Colonic mucosa (tissue), 4 donors: ENCODE measurements around the gene CD200R1L. TPM values are rescaled to one million over a fixed set of nuclear protein-coding genes. Genes with fewer than 3 reads are reported as not detected.

Source experiments
- DNase-seq: peaks from one replicate; pipeline ENCODE4 v3.0.0-alpha.2; 2020
- H3K27ac ChIP-seq: fragments of 200-600 bp; one replicate; pipeline ENCODE4 v1.8.0; 2021
- H3K27me3 ChIP-seq: fragments of 200-600 bp; one replicate; pipeline ENCODE4 v1.8.0; 2021
- H3K36me3 ChIP-seq: fragments of 200-600 bp; one replicate; pipeline ENCODE4 v1.8.0; 2021
- H3K4me1 ChIP-seq: fragments of 200-600 bp; one replicate; pipeline ENCODE4 v1.8.0; 2021; ENCODE audit warnings: mild to moderate bottlenecking
- H3K4me3 ChIP-seq: fragments of 200-600 bp; one replicate; pipeline ENCODE4 v1.8.0; 2021
- H3K9ac ChIP-seq, 2 donors: one replicate each; pipeline ENCODE4 v1.7.0; 2013; ENCODE audit warnings: control low read depth in 2 of 2, low read depth in 2 of 2, low read length in 2 of 2
- H3K9me3 ChIP-seq: fragments of 200-600 bp; one replicate; pipeline ENCODE4 v1.8.0; 2021
- intact Hi-C: fragments of 100-400 bp; cut with DNase I; formaldehyde crosslinking; loops from one replicate; pipeline ENCODE4 v1.14.1; 2022
- total RNA-seq, 2 donors: library from RNA; stranded (reverse); fragmentation: NEBNext Ultra II Directional in 1 of 2; extraction: Animal tissue kit (Norgen Biotek cat#: 25700) in 1 of 2; gene quantifications; one replicate each; pipeline ENCODE4 v1.2.1, GENCODE V29; 2021
- TF ChIP-seq, protein P1 (sequence below): fragments of 200-600 bp; IDR thresholded peaks from one replicate; pipeline ENCODE4 v1.8.0; 2022; ENCODE audit warnings: antibody characterized with exemption, mild to moderate bottlenecking
- donor health status: healthy.
- donor health status: DM: no; HTN: no; CAD: no.
- donor health status: DM: no; HTN: no; CAD: no.

The CD200R1L gene
- total RNA-seq, 2 donors from 2014 or later: not detected

DNA sequence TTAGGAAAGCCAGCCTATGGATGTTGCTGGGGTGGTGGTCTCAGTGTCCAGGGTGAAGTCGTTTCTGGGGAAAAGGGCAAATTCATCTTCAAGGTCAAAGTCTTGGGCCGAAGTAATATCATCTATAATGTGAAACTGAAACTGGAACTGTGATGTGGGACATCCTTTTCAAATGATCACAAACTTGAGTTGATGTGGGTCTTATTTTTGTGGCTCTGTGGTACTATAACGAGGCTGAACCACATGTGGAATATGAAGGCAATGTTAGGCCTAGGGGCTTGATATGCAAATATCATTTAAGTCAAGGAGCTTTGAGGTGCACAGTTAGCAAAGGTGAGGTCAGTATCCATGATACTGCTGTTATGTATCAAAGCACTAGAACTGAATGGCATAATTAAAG, 1.5 kb upstream of the CD200R1L start:
- no peak for DNase-seq
- intact Hi-C loops: no loop called here

DNA sequence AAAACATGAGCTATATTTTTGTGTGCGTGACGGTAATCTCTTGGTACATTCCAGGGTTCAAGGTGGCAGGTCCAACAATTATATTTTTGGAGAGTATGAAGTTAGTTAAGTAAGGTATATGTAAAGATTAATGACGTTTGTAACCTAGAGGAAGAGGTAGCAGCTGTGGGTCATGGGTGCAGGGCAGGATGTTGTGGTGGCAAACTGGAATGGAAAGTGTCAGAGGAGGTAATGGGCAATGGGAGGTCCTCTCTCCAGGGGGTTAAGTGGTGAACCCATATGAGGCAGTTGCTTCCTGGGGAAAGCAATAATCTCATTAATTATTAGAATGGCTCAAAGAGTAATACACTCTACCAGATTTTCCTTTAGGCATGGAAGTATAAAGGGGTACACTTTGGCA, 1.0 kb upstream of the CD200R1L start:
- Histone ChIP-seq H3K9ac (no peak overlapping the region), H3K4me3 (no peak overlapping the region), H3K36me3 (no peaks in the 10 kb centered on the region), H3K9me3 (no peaks in the 10 kb centered on the region), H3K27ac (no peak overlapping the region), H3K4me1 (no peaks in the 10 kb centered on the region), H3K27me3 (no peaks in the 10 kb centered on the region)
- intact Hi-C loops: no loop called here
- TF ChIP-seq, protein P1, sequence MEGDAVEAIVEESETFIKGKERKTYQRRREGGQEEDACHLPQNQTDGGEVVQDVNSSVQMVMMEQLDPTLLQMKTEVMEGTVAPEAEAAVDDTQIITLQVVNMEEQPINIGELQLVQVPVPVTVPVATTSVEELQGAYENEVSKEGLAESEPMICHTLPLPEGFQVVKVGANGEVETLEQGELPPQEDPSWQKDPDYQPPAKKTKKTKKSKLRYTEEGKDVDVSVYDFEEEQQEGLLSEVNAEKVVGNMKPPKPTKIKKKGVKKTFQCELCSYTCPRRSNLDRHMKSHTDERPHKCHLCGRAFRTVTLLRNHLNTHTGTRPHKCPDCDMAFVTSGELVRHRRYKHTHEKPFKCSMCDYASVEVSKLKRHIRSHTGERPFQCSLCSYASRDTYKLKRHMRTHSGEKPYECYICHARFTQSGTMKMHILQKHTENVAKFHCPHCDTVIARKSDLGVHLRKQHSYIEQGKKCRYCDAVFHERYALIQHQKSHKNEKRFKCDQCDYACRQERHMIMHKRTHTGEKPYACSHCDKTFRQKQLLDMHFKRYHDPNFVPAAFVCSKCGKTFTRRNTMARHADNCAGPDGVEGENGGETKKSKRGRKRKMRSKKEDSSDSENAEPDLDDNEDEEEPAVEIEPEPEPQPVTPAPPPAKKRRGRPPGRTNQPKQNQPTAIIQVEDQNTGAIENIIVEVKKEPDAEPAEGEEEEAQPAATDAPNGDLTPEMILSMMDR: no peak
- no peak for DNase-seq

More for the DNA sequence above, 1.5 kb upstream of the CD200R1L start:
- Histone ChIP-seq H3K4me1 (no peaks in the 10 kb centered on the region), H3K27ac (no peak overlapping the region), H3K36me3 (no peaks in the 10 kb centered on the region), H3K9me3 (no peaks in the 10 kb centered on the region), H3K9ac (no peak overlapping the region), H3K27me3 (no peaks in the 10 kb centered on the region), H3K4me3 (no peak overlapping the region)
- TF ChIP-seq, protein P1: no peak

DNA sequence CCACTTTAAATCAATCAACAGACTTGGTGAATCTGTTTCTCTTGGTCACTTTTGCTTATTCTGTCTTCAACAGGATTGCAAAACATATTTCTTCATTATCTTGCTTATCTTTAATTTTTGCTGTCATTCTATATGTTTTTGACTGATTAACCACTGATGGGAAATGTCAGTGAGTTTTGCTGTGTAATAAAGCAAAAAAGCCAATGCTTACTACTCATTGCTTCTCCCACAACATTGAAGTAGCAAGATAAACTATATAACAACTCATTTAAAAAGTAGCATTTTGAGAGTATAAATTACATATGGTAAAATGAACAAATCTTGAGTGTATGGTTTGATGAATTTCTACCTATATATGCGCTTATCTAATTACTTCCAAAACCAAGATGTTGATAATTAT, 892 bp downstream of the CD200R1L start:
- TF ChIP-seq, protein P1: no peak
- no peak for DNase-seq
- intact Hi-C loops: no loop called here
- H3K36me3 ChIP-seq: no peaks in the 10 kb centered on the region
- no peaks in the 10 kb centered on the region for H3K27me3 ChIP-seq
- H3K9me3 ChIP-seq: no peaks in the 10 kb centered on the region
- no peak overlapping the region for H3K4me3 ChIP-seq
- H3K9ac ChIP-seq: no peak overlapping the region
- no peak overlapping the region for H3K27ac ChIP-seq
- H3K4me1 ChIP-seq: no peaks in the 10 kb centered on the region

DNA sequence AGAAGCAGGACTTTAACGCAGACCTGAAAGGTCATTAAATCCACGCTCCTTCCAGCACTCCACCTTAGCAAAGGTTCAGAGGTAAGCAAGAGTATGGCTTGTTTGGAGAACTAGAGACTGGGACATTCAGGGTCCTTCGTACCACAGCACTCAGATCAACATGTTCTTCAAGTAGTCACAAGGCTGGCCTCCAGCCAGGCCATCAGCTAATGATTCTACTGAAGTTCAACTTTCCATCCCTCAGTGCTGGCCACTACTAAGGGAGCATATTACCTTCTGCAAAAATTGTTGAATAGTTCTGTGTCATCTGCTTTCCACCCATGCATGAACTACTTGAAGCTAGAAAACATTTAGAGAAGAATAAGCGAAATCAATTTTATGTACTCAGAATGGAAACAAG, 17.6 kb downstream of the CD200R1L start:
- Histone ChIP-seq H3K27me3 (no peaks in the 10 kb centered on the region), H3K36me3 (no peaks in the 10 kb centered on the region), H3K27ac (no peak overlapping the region), H3K9ac (no peak overlapping the region), H3K9me3 (no peaks in the 10 kb centered on the region), H3K4me3 (no peak overlapping the region), H3K4me1 (no peaks in the 10 kb centered on the region)
- TF ChIP-seq, protein P1: no peak
- intact Hi-C loops: no loop called here
- no peak for DNase-seq

DNA sequence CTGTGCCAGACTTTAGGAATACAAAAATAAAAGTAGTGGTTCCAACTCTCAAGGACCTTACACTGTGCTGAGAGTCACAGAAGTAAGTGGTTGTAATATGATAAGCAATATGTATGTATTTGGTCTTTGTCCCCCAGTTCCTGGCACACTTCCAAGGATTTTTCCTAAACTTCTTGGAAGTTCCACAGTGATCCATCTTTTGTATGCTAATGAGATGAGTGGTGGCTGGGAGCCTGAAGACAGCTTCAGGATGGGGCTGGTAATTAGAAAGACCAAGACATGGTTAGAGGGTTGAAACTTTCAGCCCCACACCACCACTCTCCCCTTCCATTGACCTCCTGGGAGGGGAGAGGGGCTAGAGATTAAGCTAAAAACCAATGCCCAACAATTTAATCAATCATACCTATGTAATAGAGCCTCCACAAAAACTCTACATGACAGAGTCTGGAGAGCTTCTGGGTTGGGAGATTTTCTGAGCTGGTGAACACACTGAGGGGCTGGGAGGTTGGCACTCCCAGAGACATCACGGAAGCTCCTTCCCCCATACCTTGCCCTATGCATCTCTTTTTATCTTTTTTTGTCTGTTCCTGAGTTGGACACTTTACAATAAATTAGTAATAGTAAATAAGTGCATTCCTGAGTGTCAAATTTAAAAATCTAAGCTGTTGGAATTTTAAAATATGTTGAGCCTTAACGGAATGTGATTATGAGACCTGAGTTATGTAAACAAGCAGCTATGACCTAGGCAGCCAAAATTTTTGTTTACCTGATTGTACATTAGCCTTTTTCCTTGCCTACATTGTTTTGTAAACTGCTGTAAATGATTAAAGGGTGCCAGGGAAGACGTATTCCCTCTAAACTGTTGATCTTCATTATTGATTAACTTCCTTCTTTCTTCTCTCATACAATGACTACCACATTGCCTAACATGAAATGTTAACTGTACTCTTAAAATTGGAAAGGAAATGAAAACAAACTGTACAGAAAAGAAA, 24.3 kb downstream of the CD200R1L start:
- TF ChIP-seq, protein P1: no peak
- no peak overlapping the region for H3K9ac ChIP-seq
- H3K27me3 ChIP-seq: no peaks in the 10 kb centered on the region
- H3K4me1 ChIP-seq: no peaks in the 10 kb centered on the region
- no peaks in the 10 kb centered on the region for H3K9me3 ChIP-seq
- no peak overlapping the region for H3K4me3 ChIP-seq
- H3K36me3 ChIP-seq: no peaks in the 10 kb centered on the region
- DNase-seq: no peak
- no peak overlapping the region for H3K27ac ChIP-seq
- intact Hi-C loops: no loop called here
